Measurements from ENCODE around the gene NR1D2.

The NR1D2 gene

GRCh38 chr3:23964537-23965235 lies 19.6 kb downstream of the NR1D2 start:
- no peak for DNase-seq (ENCODE audit: low read depth, low spot score)

GRCh38 chr3:23966328-23966727 lies 21.2 kb downstream of the NR1D2 start:
- DNase-seq (ENCODE audit: low read depth, low spot score): no peak

GRCh38 chr3:23968463-23969184 lies 23.5 kb downstream of the NR1D2 start:
- no peak for DNase-seq (ENCODE audit: low read depth, low spot score)

GRCh38 chr3:23969393-23969792 lies 24.3 kb downstream of the NR1D2 start:
- no peak for DNase-seq (ENCODE audit: low read depth, low spot score)

- DNase-seq (ENCODE audit: low read depth, low spot score): no peak
These were observed 26.6 kb downstream of the NR1D2 start for GRCh38 chr3:23971684-23972083.

- DNase-seq (ENCODE audit: low read depth, low spot score): no peak
These were observed 31.5 kb downstream of the NR1D2 start for GRCh38 chr3:23976555-23976954.

GRCh38 chr3:23979569-23979968 lies 34.5 kb downstream of the NR1D2 start:
- DNase-seq (ENCODE audit: low read depth, low spot score): no peak

GRCh38 chr3:23981136-23981535 lies 36.0 kb downstream of the NR1D2 start:
- no peak for DNase-seq (ENCODE audit: low read depth, low spot score)

GRCh38 chr3:23981955-23982354 lies 36.9 kb downstream of the NR1D2 start:
- no peak for DNase-seq (ENCODE audit: low read depth, low spot score)

GRCh38 chr3:23984934-23985333 lies 39.8 kb downstream of the NR1D2 start:
- no peak for DNase-seq (ENCODE audit: low read depth, low spot score)

GRCh38 chr3:23985747-23986544 lies 40.9 kb downstream of the NR1D2 start:
- DNase-seq (ENCODE audit: low read depth, low spot score): no peak

GRCh38 chr3:23987356-23987755 lies 42.3 kb downstream of the NR1D2 start:
- no peak for DNase-seq (ENCODE audit: low read depth, low spot score)

GRCh38 chr3:23991306-23991682 lies 46.2 kb downstream of the NR1D2 start:
- DNase-seq (ENCODE audit: low read depth, low spot score): no peak

GRCh38 chr3:23991683-23992628 lies 46.9 kb downstream of the NR1D2 start:
- DNase-seq (ENCODE audit: low read depth, low spot score): no peak

- DNase-seq (ENCODE audit: low read depth, low spot score): no peak
These were observed 48.6 kb downstream of the NR1D2 start for GRCh38 chr3:23993556-23994243.

- DNase-seq (ENCODE audit: low read depth, low spot score): no peak
These were observed 49.1 kb downstream of the NR1D2 start for GRCh38 chr3:23994244-23994569.

GRCh38 chr3:23995219-23995618 lies 50.1 kb downstream of the NR1D2 start:
- DNase-seq (ENCODE audit: low read depth, low spot score): no peak

GRCh38 chr3:23996095-23996524 lies 51.0 kb downstream of the NR1D2 start:
- no peak for DNase-seq (ENCODE audit: low read depth, low spot score)

GRCh38 chr3:23999012-23999641 lies 54.0 kb downstream of the NR1D2 start:
- peak; percentile 17 for DNase-seq (ENCODE audit: low read depth, low spot score)

GRCh38 chr3:24002129-24002528 lies 57.0 kb downstream of the NR1D2 start:
- DNase-seq (ENCODE audit: low read depth, low spot score): no peak
